HK-2 (cell line): ENCODE measurements around the gene TMEM212.
"Not testable (repeated sequence)": the region's sequence is repeated elsewhere in the genome, so short reads cannot be mapped to it uniquely, and the experiment has no call there.

ENCODE experiments used
- DNase-seq: peaks from one replicate; pipeline ENCODE4 v3.0.0-alpha.2; 2018; ENCODE audit not compliant: unreplicated experiment

TMEM212 gene

DNA sequence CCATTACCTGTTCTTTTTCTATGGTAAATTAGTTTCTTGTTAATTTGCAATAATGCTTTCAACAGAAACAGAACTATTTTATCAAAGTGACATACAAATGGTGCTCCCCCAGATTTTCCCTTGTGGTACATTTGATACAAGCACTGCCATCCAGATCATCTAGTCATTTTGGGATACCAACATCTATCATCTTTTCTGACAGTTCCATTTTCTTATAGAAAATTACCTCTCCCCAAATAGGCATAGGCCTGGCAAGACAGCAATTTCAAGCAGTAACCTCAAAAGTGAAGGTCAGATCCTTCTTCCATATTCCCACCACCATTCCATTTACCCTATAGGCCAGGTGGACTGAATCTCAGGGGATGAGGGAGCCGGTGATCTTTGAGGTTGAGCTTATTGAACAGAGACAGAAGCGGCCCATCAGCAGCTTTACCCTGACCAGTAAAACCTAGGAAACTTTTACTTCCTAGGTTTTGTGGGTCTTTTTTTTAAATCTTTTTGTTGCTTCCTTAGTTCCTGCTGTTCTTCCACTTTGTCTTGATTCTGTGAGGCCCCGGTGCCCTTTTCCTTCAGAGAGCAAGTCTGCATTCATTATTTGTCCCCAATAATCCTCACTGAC, 29.8 kb upstream of the TMEM212 start:
- DNase-seq, result no peak

DNA sequence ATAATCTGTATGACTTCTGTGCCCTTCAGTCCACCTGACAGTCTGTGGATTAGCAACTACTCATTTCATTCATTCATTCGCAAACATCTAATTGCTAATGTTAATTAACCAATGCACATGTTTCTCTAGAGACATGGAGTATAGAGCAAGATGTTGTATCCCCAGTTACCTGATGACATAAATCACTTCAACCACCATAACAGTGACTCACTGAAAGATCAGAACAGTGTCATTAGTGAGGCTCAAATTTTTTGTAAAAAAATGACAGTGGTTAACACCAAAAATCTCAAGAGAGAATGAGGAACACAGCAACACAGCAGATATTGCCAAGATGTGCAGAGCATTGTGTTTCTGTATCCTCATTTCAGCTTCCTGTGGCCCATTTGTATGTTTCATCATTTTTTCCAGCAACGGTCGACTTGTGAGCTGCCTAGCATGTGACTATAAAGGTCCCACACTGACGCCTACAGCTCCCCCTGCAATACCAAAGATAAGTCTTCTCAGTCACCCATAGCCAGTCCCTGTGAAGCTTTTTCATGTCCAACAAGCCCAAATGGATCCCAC, 29.2 kb upstream of the TMEM212 start:
- DNase-seq, result no peak

DNA sequence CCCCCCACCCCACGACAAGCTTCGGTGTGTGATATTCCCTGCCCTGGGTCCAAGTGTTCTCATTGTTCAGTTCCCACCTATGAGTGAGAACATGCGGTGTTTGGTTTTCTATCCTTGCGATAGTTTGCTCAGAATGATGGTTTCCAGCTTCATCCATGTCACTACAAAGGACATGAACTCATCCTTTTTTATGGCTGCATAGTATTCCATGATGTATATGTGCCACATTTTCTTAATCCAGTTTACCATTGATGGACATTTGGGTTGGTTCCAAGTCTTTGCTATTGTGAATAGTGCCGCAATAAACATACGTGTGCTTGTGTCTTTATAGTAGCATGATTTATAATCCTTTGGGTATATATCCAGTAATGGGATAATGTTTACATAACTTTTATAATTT, 28.5 kb upstream of the TMEM212 start:
- not testable (repeated sequence) for DNase-seq

DNA sequence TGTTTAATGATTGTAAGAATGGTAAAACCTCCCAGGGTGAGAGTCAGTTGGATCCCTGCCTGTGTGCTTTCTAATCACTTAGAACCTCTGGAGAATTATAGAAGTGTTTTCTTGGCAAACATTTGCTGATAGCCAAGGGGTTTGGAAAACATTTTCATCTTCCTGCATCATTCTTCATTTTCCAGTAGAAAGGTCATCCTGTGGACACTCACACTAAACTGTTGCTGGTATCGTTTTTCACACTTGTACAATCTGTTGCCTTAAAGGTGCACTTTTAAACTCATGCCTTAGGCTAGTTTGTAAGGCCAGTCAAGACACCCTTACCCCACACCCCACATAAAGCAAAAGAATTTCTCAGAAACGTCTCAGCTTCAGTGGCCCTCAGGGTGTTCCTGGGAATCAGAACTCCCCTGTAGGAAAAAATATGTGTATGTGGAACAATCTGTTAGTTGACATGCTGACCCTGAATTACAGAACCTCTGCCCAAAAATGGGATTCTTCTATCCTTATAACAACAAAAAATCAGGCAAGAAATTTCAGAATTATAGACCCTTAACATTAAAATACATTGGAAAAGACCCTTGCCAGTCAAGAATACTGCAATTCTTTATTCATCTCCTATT, 27.1 kb upstream of the TMEM212 start:
- no peak for DNase-seq

DNA sequence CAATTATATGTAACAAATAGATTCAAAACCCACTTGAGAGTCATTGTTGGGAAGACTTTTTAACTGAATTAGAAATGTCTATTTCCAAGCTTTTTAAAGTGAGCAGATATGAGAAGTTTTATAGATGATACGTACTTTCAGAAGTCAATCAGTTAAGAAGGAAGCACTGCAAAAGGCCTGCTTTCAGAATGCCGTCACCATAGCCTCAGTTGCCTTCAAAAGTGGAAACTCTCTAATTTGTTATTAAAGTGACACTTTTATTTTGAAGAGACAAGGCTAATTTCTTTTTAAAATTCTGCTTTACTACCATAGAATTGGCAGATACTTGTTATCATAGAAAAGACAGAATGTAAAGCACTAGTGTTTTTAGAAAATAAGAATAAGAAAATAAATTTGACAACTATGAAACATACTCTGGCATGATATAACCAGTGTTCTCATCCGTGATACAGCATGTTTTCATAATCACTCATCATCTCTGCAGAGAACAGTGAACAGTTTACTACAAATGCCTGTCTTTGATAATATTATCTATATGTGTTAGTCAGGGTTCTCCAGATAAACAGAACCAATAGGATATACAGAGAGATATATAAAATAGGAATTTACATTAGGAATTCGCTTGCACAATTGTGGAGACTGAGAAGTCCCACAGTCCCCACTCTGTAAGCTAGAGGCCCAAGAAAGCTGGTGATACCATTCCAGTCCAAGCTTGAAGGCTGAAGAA, 25.9 kb upstream of the TMEM212 start:
- no peak for DNase-seq

DNA sequence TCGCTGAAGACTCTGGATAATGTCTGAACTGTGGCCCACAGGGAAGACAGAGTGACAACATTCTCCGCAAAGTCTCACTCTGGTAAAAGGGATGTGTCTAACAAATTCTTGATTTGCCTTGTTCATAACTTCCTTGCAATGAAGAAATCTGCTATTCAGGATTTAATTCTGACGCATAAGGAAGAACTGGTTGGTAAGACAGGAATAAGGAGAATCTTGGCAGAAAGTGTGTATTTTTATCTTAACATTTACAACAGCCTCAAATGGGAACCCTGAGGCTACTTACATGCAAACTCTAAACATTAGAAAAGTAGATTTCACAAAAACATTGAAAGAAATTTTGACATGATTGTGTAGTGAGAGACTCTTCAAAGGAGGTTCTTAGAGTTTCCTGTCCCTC, 22.1 kb upstream of the TMEM212 start:
- no peak for DNase-seq

DNA sequence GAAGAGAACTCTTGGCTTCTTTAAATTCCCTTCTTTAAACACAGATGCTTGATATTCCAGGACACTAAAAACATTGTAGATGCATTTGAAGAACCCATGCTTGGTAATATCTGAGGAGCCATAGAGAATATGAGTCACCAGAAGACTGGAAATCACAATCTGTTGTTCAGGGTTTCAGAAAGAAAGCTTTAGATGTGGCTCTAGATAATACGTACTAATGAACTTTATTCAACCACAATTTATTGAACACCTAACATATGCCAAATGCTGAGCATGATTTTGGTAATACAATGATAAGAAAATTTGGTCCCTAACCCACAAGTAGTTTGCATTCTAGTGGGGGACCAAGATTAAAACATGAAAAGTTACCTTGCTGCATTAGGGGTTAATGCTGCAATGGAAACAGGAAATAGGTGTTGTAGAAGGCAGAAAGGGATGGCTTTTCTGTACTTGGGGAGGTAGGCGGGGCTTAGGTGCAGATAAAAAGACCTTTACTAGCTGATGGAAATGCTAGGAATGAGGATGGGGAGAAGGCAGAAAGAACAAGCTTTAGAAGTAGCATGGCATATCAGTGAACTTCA, 21.3 kb upstream of the TMEM212 start:
- DNase-seq, result no peak

DNA sequence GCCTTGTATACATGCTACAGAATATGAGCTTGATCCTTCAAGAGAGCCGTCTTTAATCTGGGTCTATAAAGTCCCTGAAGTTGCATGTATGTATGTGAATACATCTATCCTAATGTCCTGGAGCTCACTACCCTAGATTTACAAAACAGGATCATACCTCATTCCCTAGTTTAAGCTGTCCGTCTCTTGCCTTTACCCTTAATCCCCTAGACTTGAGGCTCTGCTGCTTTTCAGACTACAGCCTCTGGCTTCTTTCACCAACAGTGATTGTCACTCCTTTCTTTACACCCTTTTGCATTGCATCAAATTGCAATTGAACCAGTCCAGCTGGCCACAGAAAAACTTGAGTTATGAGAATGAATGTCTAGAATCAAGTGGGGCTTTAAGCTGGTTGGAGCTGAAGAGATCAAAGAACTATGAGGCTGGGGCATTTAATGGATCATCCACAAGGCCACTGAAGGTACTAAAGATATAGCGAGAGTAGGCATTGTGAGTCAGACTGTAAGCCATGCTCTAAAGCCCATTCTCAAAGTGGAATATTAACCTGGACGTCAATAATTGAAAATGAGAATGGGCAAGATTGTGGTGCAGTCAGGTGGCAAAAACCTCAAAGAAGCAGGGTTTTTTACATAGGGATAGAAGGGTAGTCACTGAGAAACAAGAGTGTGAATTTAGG, 20.6 kb upstream of the TMEM212 start:
- DNase-seq, result peak; percentile 49

DNA sequence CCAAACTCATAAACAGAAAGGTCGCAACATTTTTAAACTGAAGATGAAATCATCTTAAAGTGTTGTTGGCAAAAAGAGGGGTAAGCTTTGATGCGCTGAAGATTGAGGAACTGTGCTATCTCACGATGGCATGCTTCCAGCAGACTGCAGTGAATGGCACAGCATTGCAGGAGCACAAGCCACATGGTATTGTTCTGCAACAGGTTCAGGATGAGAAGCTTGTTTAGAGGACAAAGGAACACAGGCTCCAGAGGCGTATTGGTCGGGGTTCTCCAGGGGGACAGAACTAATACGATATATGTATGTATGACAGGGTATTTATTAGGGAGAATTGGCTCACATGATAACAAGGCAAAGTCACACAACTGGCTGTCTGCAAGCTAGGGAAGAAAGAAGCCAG, 19.0 kb upstream of the TMEM212 start:
- no peak for DNase-seq

DNA sequence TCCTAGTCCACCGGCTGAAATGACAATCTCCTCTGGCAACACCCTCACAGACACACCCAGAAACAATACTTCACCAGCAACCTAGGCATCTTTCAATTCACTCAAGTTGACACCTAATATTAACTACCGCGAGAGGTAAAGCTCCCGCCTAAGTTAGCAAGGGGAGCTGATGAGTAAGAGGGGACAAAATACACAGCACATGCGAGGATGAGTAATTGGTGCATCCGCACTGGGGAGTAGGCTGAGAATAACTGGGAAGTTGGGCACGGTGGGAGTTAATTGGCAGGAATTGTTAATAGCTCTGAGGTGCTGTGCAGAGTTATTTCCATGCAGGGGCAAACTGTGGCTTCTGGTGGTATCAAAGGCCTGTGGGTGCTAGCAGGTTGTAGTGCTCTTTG, 18.3 kb upstream of the TMEM212 start:
- DNase-seq, result peak; percentile 60

DNA sequence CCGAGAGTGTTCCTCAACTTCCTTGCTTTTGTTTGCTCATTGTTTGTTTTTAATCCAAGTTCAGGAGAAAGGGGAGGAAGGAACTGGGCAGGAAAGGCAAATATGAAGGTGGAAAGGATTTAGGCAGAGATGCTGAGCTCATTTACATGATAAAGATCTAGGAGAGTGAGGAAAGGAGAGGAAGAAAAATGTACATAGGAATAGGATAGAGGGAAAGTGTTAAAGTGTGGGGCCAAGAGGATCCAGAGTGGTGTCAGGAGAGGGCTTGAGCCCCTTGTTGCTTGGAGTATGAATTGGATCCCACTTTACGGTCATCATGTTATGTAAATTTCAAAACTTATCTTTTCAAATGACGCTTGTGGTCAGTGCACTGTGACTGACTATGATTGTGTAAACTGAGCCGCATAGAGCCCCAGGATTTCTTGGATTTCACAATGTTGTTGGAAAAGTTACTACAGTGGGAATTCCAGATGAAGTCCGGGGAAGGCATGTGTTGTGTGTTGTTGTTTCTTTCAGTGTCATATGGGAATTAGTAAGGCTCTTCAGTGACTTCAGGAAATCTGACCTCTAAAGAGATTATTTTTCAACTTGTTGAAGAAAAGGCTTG, 17.8 kb upstream of the TMEM212 start:
- DNase-seq, result no peak

DNA sequence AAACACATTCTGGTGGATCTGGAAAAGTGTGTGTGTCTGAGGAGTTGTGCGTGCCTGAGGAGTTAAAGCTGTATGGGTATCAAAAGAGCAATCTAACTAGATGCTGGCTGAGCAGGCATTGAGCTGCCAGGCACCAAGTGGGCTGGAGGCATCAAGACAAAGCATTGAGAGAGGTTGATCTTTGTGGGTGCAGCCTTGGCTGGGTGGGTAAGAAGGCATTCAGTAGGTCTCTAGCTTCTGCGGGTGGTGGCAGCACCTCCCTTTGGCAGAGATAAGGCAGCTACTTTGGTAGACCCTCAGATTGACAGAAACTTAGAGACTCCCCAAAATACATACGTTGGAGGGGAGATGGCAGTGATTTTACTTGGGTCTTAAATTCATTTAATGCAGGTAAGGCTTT, 15.8 kb upstream of the TMEM212 start:
- DNase-seq, result no peak

DNA sequence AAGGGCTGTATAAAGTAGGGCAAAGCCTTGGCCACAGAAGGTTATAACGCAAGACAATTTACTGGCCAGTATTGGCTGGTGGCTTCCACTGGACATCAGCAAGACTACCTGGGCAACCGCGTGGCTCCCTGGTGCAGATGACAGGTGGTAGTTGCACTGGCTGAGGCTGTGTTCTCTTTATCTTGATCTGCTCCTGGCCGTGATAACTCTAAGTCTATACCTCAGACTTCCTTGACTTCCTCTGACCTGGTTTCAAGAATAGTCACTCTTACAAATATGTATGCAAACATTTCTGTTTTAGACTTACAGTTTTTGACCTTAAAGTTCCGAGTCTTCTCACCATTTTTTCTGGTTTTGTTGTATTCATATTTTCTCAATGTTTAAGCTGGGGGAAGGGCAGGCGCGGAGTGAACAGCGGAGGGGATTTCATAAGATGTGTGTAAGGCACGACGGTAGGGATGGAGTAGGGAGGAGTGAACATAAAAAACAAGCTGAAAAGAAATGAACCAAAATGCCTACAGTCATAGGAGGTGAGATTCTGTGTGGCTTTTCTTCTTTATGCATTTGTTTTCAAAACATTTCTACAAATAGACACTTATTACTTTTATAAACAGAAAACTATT, 15.2 kb upstream of the TMEM212 start:
- DNase-seq, result no peak

DNA sequence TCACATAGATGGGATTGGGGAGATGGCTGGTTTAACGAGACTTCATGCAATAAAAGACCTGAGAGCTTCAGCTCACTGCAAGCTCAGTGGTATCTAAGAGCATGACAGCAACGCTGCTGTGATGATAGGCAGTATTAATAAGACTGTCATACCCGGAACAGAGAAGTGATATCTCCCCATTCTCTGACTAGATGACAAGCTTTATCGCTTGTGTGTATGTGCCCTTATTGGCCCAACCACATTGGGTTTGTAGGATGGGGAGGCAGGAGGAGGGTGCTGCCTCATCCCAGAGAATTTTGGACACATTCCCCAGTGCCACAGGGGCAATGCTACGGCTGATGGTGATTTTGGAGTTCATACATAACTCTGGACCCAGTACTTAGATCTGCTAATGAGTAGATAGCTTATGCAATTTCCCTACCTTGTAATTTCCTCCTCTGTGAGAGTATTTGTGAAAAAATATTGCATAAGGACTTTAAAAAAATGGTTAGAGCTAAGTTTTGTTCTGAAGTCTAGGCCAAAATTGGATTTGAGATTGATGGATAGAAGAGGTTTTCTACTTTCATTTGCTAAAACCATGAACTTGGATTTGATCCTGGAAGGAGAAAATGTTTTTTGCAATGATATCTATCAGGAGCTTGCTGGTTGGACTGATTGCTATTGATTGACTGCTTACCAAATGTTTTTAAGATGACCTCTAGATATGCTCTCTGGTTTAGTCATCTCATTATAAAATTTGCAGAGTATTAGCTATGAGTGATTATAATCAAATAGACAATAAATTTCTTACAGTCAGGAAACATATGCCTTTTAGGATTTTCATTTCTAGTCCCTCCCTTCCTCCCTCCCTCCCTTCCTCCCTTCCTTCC, 14.0 kb upstream of the TMEM212 start:
- DNase-seq, result no peak

DNA sequence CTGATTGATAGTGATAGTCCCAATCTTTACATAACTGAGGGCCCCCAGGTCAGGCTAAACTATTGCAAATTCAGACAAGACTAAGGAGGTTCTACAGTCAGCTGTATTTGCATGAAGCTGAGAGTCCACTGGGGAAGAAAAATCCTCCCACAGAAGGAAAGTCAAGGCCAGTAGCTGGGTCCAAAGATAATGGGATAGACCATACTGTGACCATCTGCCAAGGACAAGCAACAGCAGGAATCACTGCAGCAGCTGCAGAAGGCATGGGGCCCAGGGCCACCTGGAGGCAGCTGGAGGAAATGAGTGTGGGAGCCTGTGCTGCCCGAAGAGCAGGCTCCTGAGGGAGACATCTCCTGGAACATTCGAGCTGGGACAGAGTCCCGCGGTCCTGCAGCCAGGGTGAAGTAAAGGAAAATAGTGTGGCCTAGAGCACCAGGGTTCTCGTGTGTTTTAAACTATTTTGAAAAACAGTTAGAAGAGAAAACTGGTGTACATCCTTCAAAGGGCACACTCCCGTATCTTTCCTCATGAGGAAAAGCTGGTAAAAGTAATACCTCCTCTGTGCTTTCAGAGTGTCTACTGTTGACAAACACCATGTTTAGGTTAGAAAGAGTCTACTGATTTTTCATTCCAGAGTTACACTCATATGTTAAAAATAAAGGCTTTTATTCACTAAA, 13.2 kb upstream of the TMEM212 start:
- DNase-seq, result peak; percentile 79

DNA sequence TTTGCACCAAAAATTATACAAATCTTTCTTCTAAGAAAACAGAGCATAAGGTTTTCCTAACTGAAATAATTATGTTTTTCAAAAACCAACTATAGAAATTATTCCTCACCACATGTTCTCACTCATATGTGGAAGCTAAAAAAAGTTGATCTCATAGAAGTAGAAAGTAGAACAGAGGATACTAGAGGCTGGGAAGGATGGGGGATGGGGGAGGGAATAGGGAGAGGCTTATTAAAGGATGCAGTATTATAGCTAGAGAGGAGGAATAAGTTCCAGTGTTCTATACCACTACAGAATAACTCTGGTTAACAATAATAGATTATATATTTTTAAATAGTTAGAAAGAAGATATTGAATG, 12.7 kb upstream of the TMEM212 start:
- DNase-seq, result no peak

DNA sequence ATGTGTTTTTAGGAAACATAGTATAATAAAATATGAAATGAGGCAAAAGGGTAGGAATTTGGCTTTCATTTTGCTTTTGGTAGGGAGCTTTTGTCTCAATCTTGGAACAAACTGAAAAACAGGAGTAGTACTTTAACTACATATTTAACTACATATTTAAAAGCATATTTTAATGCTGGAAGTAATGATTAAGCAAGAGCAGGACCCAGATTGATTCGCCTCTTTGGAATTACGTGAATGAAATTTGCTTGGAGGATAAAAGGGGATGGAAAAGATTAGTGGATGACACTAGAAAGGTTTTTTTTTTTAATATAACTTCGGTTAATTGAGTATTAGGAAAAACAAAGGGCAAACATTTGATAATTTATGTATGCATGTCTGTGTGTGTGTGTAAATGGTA, 11.2 kb upstream of the TMEM212 start:
- no peak for DNase-seq

DNA sequence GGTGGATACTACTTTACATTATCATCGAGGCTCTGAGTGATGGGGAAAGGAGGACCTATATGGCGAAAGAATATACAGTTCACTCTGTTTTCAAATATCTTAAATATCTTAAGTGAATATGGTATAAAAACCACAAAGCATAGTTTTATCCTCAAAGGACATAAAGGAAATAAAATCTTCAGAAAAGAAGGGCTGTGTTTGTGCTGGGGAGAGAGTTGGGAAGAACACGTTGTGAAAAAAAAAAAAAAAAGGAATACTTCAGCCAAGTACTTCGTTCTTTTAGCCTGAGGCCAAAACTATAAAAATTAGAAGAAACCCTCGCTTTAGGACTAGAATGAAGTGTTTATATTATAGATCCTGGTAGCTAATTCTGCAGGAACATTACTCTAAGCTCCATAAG, 10.2 kb upstream of the TMEM212 start:
- DNase-seq, result no peak

DNA sequence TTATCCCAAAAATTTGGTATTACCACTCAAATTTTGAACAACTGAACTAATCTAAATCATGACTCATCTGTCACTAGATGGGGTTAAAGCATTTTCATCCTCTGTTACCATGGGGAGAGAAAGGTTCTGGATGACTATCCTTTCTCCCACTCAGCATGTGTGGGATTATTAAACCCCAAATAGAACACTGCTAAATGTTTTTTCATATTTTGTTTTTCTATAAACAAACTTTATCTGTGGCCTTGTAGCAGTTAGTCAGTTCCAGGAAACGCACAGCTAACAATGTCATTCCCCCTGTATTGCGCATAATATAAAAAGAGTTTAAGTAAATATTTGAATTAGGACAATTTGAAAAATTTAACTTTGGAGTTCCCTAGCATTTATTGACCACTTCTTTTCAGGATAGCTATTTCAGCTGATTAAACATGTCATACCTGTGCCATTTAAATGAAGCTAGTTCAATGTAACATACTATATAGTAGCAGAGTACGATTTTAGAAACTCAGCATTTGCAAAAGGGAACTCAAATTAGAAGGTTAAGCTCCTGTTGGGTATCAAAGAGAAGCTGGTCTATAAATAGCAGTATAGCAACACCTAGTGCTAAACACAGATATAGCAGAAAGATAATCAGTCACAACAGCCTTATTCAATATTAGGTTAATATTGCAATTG, 9.2 kb upstream of the TMEM212 start:
- DNase-seq, result no peak
